ENCODE data around the gene FRMD4A.

Gene FRMD4A

DNA sequence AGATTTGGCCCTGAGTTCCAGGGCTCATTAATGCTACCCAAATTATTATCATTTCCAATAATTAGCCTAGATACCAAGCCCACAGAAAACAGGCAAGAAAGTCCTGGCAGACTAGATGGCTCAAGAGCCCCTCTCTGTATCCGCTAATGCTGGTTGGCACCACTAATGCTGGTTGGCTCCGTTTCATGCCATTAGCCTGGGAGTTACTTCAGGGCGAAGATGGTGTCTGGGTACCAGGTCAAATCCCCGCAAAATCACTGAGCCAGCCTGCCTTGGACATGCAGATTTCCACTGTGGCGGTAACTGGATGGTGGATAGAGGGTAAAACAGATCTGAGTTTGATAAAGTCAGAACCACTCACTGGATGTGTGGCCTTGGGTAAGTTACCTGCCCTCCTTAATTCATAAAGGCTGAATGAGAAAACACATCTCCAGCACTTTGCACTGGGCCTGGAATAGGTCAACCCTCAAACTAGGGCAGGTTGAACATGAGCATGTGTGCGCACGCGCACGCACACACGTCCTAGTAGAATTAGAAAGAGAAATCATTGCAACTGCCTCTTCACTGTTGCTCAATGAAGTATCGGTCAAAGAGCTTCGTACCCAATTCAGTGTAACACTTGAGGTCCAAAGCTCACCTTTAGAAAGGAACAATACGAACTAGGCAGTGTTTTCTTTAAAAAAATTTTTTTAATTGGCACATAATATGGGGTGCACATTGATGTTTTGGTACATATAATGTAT lies 652.5 kb downstream of the FRMD4A start:
- H3K27ac ChIP-seq (ENCODE audit: low read length), result no peak overlapping the region
- H3K36me3 ChIP-seq (replicated peaks; ENCODE audit: insufficient read depth, low read length), result no peaks in the 10 kb centered on the region
- H3K4me2 ChIP-seq (ENCODE audit: low read depth, low read length), result no peak overlapping the region
- H3K9ac ChIP-seq (ENCODE audit: low read length), result no peak overlapping the region
- no peaks in the 10 kb centered on the region for H3K9me3 ChIP-seq (replicated peaks; ENCODE audit: insufficient read depth, low read length)
- no peak overlapping the region for H2AFZ ChIP-seq (ENCODE audit: low read length)
- H3K4me1 ChIP-seq (ENCODE audit: low read length), result no peaks in the 10 kb centered on the region
- H3F3A ChIP-seq (ENCODE audit: insufficient read depth, low read length), result no peaks in the 10 kb centered on the region
- TF ChIP-seq EZH2 (optimal IDR thresholded peaks at IDR 0.05; ENCODE audit: low read depth, low read length), result no peak
- TF ChIP-seq, protein P1, sequence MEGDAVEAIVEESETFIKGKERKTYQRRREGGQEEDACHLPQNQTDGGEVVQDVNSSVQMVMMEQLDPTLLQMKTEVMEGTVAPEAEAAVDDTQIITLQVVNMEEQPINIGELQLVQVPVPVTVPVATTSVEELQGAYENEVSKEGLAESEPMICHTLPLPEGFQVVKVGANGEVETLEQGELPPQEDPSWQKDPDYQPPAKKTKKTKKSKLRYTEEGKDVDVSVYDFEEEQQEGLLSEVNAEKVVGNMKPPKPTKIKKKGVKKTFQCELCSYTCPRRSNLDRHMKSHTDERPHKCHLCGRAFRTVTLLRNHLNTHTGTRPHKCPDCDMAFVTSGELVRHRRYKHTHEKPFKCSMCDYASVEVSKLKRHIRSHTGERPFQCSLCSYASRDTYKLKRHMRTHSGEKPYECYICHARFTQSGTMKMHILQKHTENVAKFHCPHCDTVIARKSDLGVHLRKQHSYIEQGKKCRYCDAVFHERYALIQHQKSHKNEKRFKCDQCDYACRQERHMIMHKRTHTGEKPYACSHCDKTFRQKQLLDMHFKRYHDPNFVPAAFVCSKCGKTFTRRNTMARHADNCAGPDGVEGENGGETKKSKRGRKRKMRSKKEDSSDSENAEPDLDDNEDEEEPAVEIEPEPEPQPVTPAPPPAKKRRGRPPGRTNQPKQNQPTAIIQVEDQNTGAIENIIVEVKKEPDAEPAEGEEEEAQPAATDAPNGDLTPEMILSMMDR (IDR thresholded peaks at IDR 0.05; ENCODE audit: low read length), result no peak
- no peak for TF ChIP-seq EZH2phosphoT487 (IDR thresholded peaks at IDR 0.05; ENCODE audit: low read length)
- H3K9me2 ChIP-seq (replicated peaks; ENCODE audit: insufficient read depth, low read length), result no peaks in the 10 kb centered on the region
- DNase-seq, result no peak
- no peaks in the 10 kb centered on the region for H3K79me2 ChIP-seq (ENCODE audit: low read length)
- H4K20me1 ChIP-seq (ENCODE audit: insufficient read depth, low read length), result no peaks in the 10 kb centered on the region
- H3K27me3 ChIP-seq (replicated peaks; ENCODE audit: insufficient read depth, low read length), result no peaks in the 10 kb centered on the region
- H3K4me3 ChIP-seq (ENCODE audit: low read length), result no peak overlapping the region

DNA sequence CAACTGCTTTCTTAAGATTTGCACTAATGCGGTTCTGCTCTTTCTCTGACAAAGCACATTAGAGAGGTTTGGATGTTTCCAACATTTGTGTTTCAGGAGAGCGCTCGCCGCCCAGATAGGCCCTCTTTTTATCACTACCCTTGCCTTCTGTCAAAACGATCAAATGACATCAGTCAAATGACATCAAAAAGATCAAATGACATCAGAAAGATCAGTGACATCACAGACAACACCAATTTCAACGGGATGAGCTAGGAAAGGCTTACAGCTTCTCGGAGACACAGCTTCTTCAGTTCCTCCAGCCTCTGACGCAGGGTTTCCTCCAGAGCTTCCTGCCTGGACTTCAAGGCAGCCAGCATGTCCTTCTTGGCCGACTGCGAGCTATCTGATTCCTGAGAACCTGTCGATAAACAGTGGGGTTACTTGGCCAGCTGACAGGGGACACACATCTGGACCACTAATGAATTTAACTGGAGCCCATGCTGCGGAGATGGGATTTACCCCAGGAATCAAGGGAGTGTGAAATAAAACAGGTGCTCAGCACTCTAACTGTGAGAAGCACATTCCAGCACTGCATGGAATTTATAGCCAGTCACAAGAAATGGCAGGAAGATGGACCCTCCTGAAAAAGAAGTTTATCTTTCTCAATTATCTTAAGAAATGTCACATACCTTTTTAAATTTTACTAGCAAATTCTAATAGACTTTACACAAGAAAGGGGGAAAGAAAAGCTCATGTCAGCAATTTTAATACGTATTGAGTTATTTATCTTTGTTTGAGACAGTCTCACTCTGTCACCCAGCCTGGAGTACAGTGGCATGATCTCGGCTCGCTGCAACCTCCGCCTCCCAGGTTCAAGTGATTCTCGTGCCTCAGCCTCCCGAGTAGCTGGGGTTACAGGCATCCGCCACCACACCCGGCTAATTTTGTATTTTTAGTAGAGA lies 655.8 kb downstream of the FRMD4A start:
- Histone ChIP-seq H3K9me3 (replicated peaks; ENCODE audit: insufficient read depth, low read length) (no peaks in the 10 kb centered on the region), H3K4me1 (ENCODE audit: low read length) (no peaks in the 10 kb centered on the region), H3K79me2 (ENCODE audit: low read length) (no peaks in the 10 kb centered on the region), H3K9ac (ENCODE audit: low read length) (no peak overlapping the region), H4K20me1 (ENCODE audit: insufficient read depth, low read length) (no peaks in the 10 kb centered on the region), H3K9me2 (replicated peaks; ENCODE audit: insufficient read depth, low read length) (no peaks in the 10 kb centered on the region), H3K36me3 (replicated peaks; ENCODE audit: insufficient read depth, low read length) (no peaks in the 10 kb centered on the region), H3K27ac (ENCODE audit: low read length) (no peak overlapping the region), H2AFZ (ENCODE audit: low read length) (no peak overlapping the region), H3K4me3 (ENCODE audit: low read length) (no peak overlapping the region), H3K27me3 (replicated peaks; ENCODE audit: insufficient read depth, low read length) (no peaks in the 10 kb centered on the region), H3F3A (ENCODE audit: insufficient read depth, low read length) (no peaks in the 10 kb centered on the region), H3K4me2 (ENCODE audit: low read depth, low read length) (no peak overlapping the region)
- DNase-seq, result no peak
- no peak for TF ChIP-seq EZH2 (optimal IDR thresholded peaks at IDR 0.05; ENCODE audit: low read depth, low read length)
- TF ChIP-seq, protein P1 (IDR thresholded peaks at IDR 0.05; ENCODE audit: low read length), result no peak
- no peak for TF ChIP-seq EZH2phosphoT487 (IDR thresholded peaks at IDR 0.05; ENCODE audit: low read length)

DNA sequence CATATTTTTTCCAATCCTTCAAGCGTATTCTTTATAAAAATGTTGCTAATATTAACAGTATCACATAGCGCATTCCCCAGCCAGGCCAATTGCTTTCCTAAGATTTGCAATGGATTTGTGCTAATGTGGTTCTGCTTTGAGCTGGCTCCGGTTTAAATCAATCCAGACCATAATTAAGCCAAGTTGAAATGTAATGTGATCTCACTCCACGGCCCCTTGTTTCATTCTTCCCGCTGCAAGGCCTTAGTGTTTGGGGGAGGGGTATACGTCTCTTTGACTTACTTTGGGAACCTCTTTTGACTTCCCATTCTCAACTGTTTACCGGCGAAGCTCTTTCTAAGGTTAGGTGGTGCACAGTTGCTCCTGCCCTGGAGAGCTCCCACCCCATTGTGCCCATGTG lies 657.6 kb downstream of the FRMD4A start:
- H3K9me3 ChIP-seq (replicated peaks; ENCODE audit: insufficient read depth, low read length), result no peaks in the 10 kb centered on the region
- H3K27me3 ChIP-seq (replicated peaks; ENCODE audit: insufficient read depth, low read length), result no peaks in the 10 kb centered on the region
- no peaks in the 10 kb centered on the region for H3K79me2 ChIP-seq (ENCODE audit: low read length)
- no peaks in the 10 kb centered on the region for H3K4me1 ChIP-seq (ENCODE audit: low read length)
- H3K36me3 ChIP-seq (replicated peaks; ENCODE audit: insufficient read depth, low read length), result no peaks in the 10 kb centered on the region
- H2AFZ ChIP-seq (ENCODE audit: low read length), result no peak overlapping the region
- no peak overlapping the region for H3K9ac ChIP-seq (ENCODE audit: low read length)
- no peaks in the 10 kb centered on the region for H3K9me2 ChIP-seq (replicated peaks; ENCODE audit: insufficient read depth, low read length)
- no peak for DNase-seq
- H3K27ac ChIP-seq (ENCODE audit: low read length), result no peak overlapping the region
- H3K4me3 ChIP-seq (ENCODE audit: low read length), result no peak overlapping the region
- H4K20me1 ChIP-seq (ENCODE audit: insufficient read depth, low read length), result no peaks in the 10 kb centered on the region
- no peak overlapping the region for H3K4me2 ChIP-seq (ENCODE audit: low read depth, low read length)
- no peaks in the 10 kb centered on the region for H3F3A ChIP-seq (ENCODE audit: insufficient read depth, low read length)
- TF ChIP-seq, protein P1 (IDR thresholded peaks at IDR 0.05; ENCODE audit: low read length), result no peak

All from MM.1S (cell line).